HG03095 (cell line): ENCODE results near the gene RBM33.
"Not testable (repeated sequence)": the region's sequence is repeated elsewhere in the genome, so short reads cannot be mapped to it uniquely, and the experiment has no call there.

Experiments
- ATAC-seq: cut with Tn5 transposase; IDR thresholded peaks from one replicate; pipeline ENCODE4 v1.9.1; 2021; ENCODE audit warnings: moderate library complexity; ENCODE audit not compliant: unreplicated experiment

The RBM33 gene

DNA sequence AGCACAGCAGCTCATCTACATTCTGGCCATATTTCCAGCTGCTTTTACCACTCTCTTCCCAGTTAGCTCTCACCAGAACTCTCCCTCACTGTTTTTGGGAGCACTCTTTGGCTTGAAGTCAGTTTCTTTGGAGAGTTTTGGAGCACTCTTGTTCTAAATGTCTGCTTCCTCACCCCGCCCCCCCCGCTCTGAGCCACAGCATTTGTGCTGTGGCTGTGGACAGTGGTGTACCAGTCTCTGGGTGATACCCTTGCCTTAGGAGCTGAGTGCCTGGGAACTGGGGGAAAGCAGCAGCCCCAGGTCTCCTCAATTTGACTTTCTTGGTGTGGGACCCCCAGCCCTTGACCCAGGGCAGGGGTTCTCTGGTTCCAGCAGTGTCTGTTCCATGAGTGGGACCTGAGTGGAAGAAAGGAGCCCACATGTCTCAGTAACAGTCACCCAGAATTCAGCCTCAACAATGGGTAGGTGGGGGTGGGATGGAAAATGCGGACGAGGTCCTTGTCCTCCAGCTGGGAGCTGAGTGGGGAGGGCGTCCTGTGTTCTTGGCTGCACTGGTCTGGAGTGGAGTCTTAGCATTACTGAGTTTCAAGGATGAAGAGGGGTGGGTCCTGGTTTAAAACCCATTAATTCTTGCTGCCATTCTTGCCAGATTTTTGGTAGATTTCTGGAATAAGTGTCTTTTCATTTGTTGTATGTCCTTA is 18.0 kb downstream of the RBM33 start:
- ATAC-seq = no peak

GRCh38 chr7:155663937-155664336 is 19.5 kb downstream of the RBM33 start:
- ATAC-seq = no peak

DNA sequence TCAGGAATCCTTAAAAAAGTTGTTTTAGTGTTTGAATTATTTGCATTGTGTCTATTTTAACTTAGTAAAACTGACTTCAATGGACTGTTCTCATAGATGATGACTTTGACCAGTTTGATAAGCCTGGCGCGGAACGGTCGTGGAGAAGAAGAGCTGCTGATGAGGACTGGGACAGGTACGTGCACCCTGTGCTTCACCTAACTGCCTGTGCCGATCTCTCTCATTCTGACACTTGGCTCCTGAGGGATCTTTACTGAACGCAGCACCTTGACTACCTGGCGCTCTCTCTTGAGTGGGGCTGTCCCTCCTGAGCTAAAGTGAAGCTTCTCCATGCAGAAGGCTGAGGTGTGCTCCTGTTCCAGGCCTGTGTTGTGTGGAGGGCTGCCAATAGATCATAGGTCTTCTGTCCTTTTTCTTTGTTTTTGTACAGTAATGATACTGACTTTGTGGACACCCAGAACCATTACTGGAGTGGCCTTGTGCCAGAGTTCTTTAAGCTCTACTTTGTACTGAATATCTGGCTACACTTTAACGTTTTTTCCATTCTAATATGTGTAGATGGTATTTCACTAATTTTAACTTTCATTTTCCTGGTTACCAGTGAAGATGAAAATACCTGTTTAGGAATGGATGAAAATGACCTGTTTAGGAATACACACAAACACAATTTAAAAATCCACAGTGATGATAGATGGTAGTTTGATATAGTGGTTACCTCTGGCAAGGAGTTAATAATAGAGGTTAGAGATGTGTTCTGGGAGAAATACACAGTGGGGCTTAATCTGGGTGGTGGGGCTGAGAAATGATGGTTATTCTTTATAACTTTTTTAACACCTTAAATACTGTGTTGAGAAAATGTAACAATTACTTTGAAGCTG is 20.9 kb downstream of the RBM33 start:
- ATAC-seq = no peak

GRCh38 chr7:155665957-155666287 is 21.5 kb downstream of the RBM33 start:
- no peak for ATAC-seq

DNA sequence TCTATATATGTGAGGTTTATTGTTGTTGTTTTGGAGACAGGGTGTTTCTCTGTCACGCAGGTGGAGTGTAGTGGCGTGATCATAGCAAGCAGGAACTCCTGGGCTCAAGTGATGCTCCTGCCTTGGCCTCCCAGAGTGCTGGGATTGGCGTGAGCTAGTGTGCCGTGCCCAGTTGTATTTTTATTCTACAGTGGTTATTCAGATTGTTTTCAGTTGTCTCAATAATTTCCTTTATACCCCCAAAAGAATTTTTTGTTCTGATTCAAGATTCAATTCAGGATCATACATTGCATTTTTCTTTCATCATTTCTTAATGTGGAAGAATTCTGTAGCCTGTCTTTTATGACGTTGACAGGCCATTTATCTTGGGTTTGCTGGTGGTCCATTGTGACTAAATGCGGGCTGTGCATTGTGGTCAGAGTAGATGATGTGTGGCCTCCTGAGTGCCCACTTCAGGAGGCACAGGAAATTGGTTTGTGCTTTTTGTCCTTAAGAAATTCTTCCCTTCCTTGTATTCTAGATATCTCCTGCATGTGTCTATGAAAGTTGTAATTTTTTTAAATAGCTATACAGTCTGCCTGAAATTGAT is 22.9 kb downstream of the RBM33 start:
- no peak for ATAC-seq

GRCh38 chr7:155669717-155670505 is 25.4 kb downstream of the RBM33 start:
- ATAC-seq = no peak

DNA sequence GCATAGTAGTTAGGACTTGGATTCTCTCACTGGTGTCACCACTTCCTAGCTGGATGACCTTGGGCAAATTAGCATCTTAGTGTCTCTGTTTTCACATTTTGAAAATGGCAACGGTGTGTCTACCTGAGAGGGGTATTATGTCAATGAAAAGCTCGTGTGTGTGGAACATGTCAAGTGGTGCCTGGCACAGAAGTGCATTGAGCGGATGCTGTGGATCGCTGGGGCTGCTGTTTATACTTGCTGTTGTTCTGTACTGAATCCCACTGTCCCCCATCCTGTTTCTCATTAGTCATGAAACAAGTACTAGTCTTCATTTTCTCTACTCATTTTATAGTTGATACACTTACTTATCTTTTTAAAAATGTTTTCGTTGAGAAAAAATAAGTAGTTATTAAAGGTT is 26.1 kb downstream of the RBM33 start:
- no peak for ATAC-seq

- ATAC-seq = no peak
Observed at GRCh38 chr7:155674556-155674955, 30.1 kb downstream of the RBM33 start.

DNA sequence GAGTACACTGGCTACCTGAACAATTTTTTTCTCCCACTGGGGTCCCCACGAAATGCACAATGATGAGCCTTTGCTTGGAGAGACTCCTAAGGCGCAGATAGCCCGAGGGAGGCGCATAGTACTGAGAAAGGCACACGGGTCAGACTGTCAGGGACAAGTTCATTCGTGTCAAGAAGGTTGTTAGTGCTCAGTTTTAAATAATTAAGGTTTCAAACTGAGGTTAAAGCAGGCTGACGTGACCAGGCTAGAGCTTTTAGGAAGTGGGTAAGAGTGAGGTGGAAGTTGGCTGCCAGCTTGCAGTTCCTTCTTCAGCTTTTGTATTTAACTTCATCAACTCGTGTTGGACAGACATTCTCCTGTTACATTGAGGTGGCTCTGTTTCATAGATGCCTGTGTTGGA is 31.6 kb downstream of the RBM33 start:
- ATAC-seq = no peak

DNA sequence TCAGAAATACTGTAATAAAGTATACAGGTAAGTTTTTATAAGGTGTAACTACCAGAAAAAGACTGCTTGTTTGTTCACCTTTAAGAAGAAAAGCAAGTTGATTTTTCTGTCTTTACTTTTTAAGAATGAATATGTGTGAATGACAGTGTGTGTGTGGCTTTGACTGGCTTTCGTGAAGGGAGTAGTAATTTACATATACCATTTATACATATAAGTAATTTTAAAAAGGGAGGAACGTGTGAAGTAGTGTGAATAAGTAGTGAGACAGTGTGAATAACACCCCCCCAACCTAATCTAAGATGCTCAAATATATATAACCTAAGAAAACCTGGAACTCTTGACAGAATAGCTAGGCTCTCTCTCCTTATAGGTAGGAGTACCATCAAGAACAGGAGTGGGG is 33.2 kb downstream of the RBM33 start:
- no peak for ATAC-seq

DNA sequence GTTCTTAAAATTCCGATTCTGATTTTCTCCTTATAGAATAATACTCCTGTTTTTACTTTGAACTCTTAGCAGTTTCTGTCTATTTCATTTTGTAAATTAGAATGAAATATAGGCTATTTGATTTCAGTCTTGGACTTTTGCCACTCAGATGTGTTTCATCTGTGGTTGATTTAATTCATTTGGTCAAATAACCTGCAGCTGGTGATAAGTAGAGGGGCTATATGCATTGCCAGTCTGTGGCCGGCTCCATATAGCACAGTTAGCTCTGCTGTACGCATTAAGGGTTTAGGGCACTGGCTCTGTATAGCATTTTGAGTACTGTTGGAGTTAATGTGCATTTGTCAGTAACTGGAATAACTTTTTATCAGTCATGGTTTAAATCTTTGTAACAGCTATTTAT is 35.7 kb downstream of the RBM33 start:
- ATAC-seq = no peak

GRCh38 chr7:155680864-155681263 is 36.4 kb downstream of the RBM33 start:
- no peak for ATAC-seq

DNA sequence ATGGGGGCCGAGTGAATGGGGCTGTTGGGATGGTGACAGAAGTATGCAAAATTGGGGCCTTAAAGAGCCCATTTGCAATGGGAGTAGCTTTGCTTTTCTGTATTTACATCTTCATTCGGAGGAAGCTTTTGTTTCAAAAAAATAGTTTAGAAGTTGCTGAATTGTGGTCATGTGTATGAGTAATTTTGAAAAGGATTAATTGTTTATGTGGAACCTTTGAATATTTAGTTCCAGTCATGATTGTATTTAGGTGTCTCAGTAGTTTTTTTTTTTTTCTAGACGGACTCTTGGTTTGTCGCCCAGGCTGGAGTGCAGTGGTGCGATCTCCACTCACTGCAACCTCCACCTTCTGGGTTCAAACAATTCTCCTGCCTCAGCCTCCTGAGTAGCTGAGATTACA is 37.2 kb downstream of the RBM33 start:
- no peak for ATAC-seq

DNA sequence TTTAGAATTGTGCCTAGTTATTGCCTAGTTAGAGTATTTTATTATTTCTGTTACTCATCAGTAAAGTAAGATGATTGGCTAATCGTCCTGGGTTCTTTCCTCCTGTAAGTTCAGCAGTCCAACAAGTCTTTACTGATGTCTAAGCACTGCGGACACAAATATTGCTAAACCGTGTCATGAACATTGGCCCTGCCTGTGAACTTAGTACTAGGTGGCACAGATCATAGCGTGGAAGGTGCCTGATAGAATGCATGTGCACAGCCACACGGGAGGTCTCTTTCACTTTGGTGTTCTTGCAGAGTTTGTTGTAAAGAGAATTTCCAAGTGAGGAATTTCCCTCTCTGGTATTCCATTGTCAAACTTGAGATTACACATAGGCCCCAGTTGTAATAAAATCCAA is 38.0 kb downstream of the RBM33 start:
- ATAC-seq = no peak

DNA sequence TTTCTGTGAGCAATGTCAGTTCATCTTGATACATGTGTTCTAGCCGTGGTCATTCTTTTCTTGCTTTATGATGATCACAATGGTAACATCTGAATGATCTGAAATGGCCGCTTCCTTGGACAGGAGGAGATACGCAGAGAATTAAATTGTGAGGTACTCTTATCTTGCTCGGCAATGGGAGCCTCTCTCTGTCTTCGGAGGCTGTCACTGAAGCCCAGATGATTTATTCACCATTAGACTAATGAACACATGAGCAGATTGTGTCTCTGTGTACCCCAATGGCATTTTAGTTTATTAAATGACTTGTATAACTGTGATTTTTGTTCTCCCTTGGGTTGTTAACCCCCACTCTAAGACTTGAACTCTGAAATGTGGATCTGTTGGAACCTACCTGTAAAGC is 38.6 kb downstream of the RBM33 start:
- ATAC-seq = no peak

DNA sequence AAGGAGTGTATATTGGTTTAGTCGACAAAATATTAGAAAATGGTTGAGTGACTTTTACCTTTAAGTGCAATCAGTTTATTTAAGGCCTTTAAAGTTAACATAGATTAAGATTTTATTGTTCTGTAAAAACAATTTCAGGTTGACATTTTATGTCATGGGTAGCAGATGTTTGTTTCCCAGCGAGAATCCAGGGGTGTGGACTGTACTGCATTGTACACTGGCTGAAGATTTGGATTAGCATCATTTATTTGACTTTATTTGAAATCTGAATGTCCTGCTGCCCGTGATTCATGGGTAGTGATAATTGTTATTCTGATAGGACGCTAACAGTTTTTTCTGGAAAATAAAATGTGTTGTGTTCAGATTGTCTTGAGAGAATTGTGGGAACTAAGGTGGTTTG is 39.3 kb downstream of the RBM33 start:
- ATAC-seq = no peak

DNA sequence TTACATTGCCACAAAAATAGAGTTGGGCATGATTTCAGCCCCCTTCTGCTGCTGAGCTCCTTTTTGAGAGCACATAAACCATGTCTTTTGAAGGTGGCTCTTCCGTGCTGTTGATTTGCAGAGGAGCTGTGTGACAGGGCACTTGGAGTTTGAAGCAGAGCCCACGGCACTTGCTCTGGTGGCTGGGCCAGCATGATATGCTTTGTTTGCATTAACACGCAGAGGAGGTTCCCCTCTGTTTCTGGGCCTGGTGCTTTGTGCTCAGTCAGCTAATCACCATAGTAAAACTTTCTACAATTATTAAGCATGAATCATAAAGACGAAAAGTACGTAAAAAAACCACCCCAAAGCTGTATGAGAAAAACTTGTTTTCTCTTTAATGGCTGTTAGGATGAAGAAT is 40.1 kb downstream of the RBM33 start:
- no peak for ATAC-seq

- ATAC-seq = no peak
Observed at GRCh38 chr7:155685070-155685790, 40.8 kb downstream of the RBM33 start.

- ATAC-seq = no peak
Observed at GRCh38 chr7:155685791-155686160, 41.3 kb downstream of the RBM33 start.

- ATAC-seq = not testable (repeated sequence)
Observed at GRCh38 chr7:155686620-155687324, 42.3 kb downstream of the RBM33 start.
